Fibroblast of mammary gland (primary cell): ENCODE data around the gene PSMD5.

Source experiments
- DNase-seq: peaks from one replicate; pipeline ENCODE4 v3.0.0-alpha.2; 2010; ENCODE audit warnings: low read depth
- H3K4me3 ChIP-seq: 2 replicates; pipeline ENCODE4 v1.5.1; 2011; ENCODE audit warnings: low read depth, mild to moderate bottlenecking, low read length, moderate library complexity; ENCODE audit not compliant: control insufficient read depth
- TF ChIP-seq, protein P1 (sequence below): conservative IDR thresholded peaks from 2 replicates; pipeline ENCODE4 v1.5.1; 2011; ENCODE audit warnings: low read depth, low read length, inconsistent platforms; ENCODE audit not compliant: control insufficient read depth, insufficient read depth

PSMD5 gene

DNA sequence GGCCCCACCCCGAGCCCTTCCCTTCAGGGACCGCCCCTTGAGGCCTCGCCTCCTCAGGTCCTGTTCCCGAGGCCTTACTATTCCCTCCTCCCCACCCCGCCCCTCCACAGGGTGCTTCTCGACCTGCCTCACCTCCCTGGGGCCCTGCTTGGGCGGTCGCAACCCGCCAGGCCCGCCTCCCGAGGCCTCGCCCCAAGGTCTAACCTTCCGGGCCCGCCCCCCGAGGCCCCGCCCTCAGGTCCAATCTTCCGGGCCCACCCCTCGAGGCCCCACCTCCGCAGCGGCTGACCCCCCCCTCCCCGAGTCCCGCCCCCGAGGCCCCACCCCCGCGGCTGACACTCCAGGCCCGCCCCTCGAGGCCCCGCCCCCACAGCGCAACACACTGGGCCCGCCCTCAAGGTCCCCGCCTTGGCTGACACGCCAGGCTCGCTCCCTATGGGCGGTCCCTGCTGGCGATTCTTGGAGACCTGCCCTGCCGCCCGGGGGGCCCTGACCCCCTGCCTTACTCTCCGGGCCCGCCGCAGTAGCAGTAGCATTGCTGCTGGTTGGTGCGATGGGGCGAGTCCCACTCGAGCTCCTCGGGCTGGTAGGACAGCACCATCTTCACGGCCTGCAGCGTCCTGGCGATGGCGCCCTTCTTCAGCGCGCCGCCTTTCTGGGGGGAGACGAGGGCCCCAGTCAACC lies 26.1 kb upstream of the PSMD5 start:
- DNase-seq, result peak; percentile 91
- TF ChIP-seq, protein P1, sequence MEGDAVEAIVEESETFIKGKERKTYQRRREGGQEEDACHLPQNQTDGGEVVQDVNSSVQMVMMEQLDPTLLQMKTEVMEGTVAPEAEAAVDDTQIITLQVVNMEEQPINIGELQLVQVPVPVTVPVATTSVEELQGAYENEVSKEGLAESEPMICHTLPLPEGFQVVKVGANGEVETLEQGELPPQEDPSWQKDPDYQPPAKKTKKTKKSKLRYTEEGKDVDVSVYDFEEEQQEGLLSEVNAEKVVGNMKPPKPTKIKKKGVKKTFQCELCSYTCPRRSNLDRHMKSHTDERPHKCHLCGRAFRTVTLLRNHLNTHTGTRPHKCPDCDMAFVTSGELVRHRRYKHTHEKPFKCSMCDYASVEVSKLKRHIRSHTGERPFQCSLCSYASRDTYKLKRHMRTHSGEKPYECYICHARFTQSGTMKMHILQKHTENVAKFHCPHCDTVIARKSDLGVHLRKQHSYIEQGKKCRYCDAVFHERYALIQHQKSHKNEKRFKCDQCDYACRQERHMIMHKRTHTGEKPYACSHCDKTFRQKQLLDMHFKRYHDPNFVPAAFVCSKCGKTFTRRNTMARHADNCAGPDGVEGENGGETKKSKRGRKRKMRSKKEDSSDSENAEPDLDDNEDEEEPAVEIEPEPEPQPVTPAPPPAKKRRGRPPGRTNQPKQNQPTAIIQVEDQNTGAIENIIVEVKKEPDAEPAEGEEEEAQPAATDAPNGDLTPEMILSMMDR, result peak; percentile 36
- peak overlapping the region; percentile 47 for H3K4me3 ChIP-seq

GRCh38 chr9:120868339-120868675 lies 25.6 kb upstream of the PSMD5 start:
- H3K4me3 ChIP-seq, result peak overlapping the region; percentile 35
- DNase-seq, result peak; percentile 87
- TF ChIP-seq, protein P1, result no peak

DNA sequence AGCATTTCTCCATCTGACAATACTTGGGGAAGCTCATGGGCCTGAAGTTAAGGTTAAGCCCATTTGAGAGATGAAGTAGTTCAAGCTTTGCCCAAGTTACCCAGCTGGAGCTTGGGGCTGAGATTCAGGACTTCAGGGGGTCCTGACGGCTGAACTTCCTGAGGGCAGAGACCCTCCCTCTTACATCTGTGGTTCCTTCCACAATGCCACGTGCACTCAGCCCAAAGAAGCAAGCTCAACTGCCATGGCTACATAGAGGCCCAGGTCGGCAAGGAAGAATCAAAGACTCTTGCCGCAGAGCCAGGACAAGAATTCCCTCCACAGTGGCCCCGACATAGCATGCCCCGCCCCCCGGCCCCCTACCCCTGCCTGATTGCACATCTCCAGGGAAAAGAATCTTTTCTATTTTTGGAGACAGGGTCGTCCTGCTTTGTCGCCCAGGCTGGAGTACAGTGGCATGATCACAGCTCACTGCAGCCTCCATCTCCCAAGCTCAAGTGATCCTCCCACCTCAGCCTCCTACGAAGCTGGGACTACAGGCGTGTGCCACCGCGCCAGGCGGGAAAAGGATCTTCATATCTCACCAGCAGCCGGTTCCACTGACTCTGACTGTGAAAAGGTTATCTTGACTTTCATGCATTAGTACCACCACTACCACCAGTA lies 25.1 kb upstream of the PSMD5 start:
- TF ChIP-seq, protein P1, result no peak
- H3K4me3 ChIP-seq, result no peak overlapping the region
- no peak for DNase-seq

DNA sequence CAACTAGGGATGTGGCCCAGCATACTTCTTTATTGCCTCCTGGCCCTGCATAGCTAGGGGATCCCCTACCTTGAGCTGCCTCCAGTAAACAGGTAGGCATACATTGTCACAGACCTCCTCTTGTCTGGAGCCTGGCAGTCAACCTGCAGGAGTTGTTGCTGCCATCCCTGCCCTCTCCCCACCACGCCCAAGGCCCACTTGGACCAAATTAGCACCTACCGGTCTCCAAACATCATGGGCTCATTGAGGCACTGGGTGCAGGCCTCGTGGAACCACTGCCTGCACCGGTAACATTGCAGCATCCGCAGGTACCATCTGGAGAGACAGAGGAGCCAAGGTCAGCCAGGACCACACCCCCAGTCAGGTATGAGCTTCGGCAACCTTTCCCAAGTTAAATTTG lies 23.9 kb upstream of the PSMD5 start:
- TF ChIP-seq, protein P1, result no peak
- H3K4me3 ChIP-seq, result no peak overlapping the region
- DNase-seq, result no peak

- DNase-seq, result no peak
- TF ChIP-seq, protein P1, result no peak
- H3K4me3 ChIP-seq, result no peak overlapping the region
Measured at GRCh38 chr9:120865809-120866208, 23.1 kb upstream of the PSMD5 start.

DNA sequence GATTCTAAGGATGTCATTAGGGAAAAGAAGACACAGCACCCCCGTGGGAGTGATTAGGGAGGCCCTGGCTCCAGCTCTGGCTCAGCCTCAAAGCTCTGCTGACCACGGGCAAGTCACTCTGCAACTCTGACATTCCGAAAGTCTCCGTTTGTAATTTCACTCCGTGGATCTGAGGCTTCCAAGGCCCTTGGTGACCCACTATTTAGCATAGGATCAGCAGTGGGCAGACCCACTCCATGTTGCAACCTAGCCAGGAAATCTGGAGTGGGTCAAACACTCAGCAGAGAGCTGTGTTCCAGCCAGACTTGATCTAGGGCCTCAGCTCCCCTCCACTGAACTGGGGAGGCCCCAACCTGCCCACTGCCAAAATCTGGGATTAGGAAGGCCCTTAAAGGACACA lies 22.5 kb upstream of the PSMD5 start:
- H3K4me3 ChIP-seq, result no peak overlapping the region
- TF ChIP-seq, protein P1, result no peak

More for the DNA sequence above, 22.5 kb upstream of the PSMD5 start:
- DNase-seq, result no peak
